ENCODE results near the gene SUCLA2.

SUCLA2 gene

DNA sequence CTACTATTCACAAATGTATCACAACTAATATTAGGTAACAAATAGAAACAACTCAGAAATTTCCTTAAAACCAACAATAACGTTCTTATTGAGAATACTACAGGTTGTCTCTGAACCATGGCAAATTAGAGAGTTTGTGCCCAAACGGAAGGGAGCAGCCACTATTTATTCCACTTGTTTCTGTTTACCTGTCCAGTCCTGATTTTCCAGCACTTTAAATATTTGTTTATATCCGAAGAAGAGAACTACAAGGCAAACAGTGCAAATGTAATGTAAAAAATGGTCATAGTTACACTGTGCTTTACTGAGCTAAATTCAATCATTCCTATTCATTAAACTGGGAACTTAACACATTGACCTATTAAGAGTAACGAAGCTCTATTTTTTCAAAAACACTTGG, 9.2 kb downstream of the SUCLA2 start:
- no peak overlapping the region for H3K27ac ChIP-seq (replicated peaks)
- no peak for TF ChIP-seq SPI1 (IDR thresholded peaks at IDR 0.05; ENCODE audit: borderline replicate concordance, low read depth)
- TF ChIP-seq POLR2AphosphoS5 (IDR thresholded peaks at IDR 0.05; ENCODE audit: low read depth) = no peak
- TF ChIP-seq CTCF (IDR thresholded peaks at IDR 0.05; ENCODE audit: insufficient read depth, low read length) = no peak
- TF ChIP-seq, protein P1, sequence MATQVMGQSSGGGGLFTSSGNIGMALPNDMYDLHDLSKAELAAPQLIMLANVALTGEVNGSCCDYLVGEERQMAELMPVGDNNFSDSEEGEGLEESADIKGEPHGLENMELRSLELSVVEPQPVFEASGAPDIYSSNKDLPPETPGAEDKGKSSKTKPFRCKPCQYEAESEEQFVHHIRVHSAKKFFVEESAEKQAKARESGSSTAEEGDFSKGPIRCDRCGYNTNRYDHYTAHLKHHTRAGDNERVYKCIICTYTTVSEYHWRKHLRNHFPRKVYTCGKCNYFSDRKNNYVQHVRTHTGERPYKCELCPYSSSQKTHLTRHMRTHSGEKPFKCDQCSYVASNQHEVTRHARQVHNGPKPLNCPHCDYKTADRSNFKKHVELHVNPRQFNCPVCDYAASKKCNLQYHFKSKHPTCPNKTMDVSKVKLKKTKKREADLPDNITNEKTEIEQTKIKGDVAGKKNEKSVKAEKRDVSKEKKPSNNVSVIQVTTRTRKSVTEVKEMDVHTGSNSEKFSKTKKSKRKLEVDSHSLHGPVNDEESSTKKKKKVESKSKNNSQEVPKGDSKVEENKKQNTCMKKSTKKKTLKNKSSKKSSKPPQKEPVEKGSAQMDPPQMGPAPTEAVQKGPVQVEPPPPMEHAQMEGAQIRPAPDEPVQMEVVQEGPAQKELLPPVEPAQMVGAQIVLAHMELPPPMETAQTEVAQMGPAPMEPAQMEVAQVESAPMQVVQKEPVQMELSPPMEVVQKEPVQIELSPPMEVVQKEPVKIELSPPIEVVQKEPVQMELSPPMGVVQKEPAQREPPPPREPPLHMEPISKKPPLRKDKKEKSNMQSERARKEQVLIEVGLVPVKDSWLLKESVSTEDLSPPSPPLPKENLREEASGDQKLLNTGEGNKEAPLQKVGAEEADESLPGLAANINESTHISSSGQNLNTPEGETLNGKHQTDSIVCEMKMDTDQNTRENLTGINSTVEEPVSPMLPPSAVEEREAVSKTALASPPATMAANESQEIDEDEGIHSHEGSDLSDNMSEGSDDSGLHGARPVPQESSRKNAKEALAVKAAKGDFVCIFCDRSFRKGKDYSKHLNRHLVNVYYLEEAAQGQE (IDR thresholded peaks at IDR 0.05; ENCODE audit: insufficient replicate concordance, low read depth) = no peak
- TF ChIP-seq GABPA (IDR thresholded peaks at IDR 0.05; ENCODE audit: low read depth) = no peak
- no peaks in the 10 kb centered on the region for H3K27me3 ChIP-seq (ENCODE audit: insufficient read depth, poor library complexity, severe bottlenecking)
- H3K4me3 ChIP-seq (replicated peaks; ENCODE audit: insufficient read depth, low read length) = no peak overlapping the region
- no peak for DNase-seq (ENCODE audit: low read depth in 1 of 2, low spot score in 1 of 2)

DNA sequence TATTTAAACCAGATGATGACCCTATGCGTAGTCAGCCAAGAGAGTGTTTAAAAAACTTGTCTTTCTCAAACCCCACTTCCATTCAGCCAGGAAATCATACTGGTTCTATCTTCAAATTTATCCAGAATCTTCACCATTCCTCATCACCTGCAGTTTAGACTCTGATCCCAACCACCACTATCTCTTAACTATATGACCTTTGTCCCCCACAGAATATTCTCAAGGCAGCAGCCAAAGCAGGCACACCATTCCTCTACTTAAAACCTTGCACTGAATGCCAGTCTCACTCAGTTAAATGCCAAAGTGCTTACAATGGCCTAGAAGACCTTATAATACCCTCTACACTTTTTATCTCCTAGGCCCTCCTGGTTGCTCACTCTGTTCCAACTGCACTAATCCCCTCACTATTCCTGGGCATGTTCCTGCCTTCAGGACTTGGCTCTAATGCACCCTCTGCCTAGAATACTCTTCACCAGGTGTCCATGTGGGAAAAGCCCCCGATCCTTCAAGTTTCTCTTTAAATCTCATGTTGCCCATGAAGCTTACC, 10.1 kb downstream of the SUCLA2 start:
- Histone ChIP-seq H3K27ac (replicated peaks) (no peak overlapping the region), H3K4me3 (replicated peaks; ENCODE audit: insufficient read depth, low read length) (no peak overlapping the region), H3K27me3 (ENCODE audit: insufficient read depth, poor library complexity, severe bottlenecking) (no peaks in the 10 kb centered on the region)
- TF ChIP-seq CTCF (IDR thresholded peaks at IDR 0.05; ENCODE audit: insufficient read depth, low read length) (no peak), GABPA (IDR thresholded peaks at IDR 0.05; ENCODE audit: low read depth) (no peak), POLR2AphosphoS5 (IDR thresholded peaks at IDR 0.05; ENCODE audit: low read depth) (no peak), SPI1 (IDR thresholded peaks at IDR 0.05; ENCODE audit: borderline replicate concordance, low read depth) (no peak)
- TF ChIP-seq, protein P1 (IDR thresholded peaks at IDR 0.05; ENCODE audit: insufficient replicate concordance, low read depth) = no peak
- no peak for DNase-seq (ENCODE audit: low read depth in 1 of 2, low spot score in 1 of 2)

GRCh38 chr13:47990427-47990826, 10.6 kb downstream of the SUCLA2 start:
- Histone ChIP-seq H3K27me3 (ENCODE audit: insufficient read depth, poor library complexity, severe bottlenecking) (no peaks in the 10 kb centered on the region), H3K4me3 (replicated peaks; ENCODE audit: insufficient read depth, low read length) (no peak overlapping the region), H3K27ac (replicated peaks) (no peak overlapping the region)
- no peak for DNase-seq (ENCODE audit: low read depth in 1 of 2, low spot score in 1 of 2)
- TF ChIP-seq CTCF (IDR thresholded peaks at IDR 0.05; ENCODE audit: insufficient read depth, low read length) = no peak

- Histone ChIP-seq H3K27me3 (ENCODE audit: insufficient read depth, poor library complexity, severe bottlenecking) (no peaks in the 10 kb centered on the region), H3K4me3 (replicated peaks; ENCODE audit: insufficient read depth, low read length) (no peak overlapping the region), H3K27ac (replicated peaks) (no peak overlapping the region)
- TF ChIP-seq POLR2AphosphoS5 (IDR thresholded peaks at IDR 0.05; ENCODE audit: low read depth) = no peak
- DNase-seq (ENCODE audit: low read depth in 1 of 2, low spot score in 1 of 2) = no peak
These were observed 18.0 kb downstream of the SUCLA2 start for GRCh38 chr13:47983070-47983469.

Measured in HL-60 (cell line).